GM12878 (cell line): ENCODE results near the gene CLNK. TPM values are rescaled to one million over a fixed set of nuclear protein-coding genes. Genes with fewer than 3 reads are reported as not detected.
A peak's percentile ranks its signal among the peaks of the same experiment; 100 is the strongest.

ENCODE experiments used
- ATAC-seq: fragments of 200-7000 bp; cut with Tn5 transposase; 3 replicates; pipeline ENCODE4 v1.9.1; 2020; ENCODE audit warnings: mild to moderate bottlenecking, moderate library complexity
- BruUV-seq: library from RNA; stranded (reverse); fragments of 400-500 nt; replicated peaks from 2 replicates; lab custom pipeline; 2021; lab: Mats Ljungman, UMichigan
- CTCF ChIA-PET: fragments of 300-600 bp; sonication (Branson Sonifier 250); formaldehyde crosslinking; extraction: SDS; loops from one replicate; lab custom pipeline; 2021; ENCODE audit warnings: inconsistent platforms; lab: Yijun Ruan, JAX
- POLR2A ChIA-PET: fragments of 350-600 bp; formaldehyde crosslinking; extraction: SDS; loops from one replicate; lab custom pipeline; 2021; ENCODE audit warnings: inconsistent platforms; lab: Charles Lee
- RAD21 ChIA-PET: fragments of 300-600 bp; sonication (Branson Sonifier 250); formaldehyde crosslinking; loops from one replicate; lab custom pipeline; 2023; ENCODE audit warnings: antibody characterized with exemption; ENCODE audit not compliant: unreplicated experiment; lab: Charles Lee
- SMC1A ChIA-PET: fragments of 300-600 bp; sonication (Branson Sonifier 250); formaldehyde crosslinking; loops from one replicate; lab custom pipeline; 2023; ENCODE audit not compliant: unreplicated experiment, uncharacterized antibody; lab: Charles Lee
- DNase-seq: peaks from one replicate; pipeline ENCODE4 v3.0.0-alpha.2; 2011; ENCODE audit warnings: low read depth, low spot score
- FAIRE-seq: peaks from 3 replicates; lab custom pipeline; 2011; peaks lifted over from hg19 to GRCh38; lab: Jason Lieb, UNC
- H2AFZ ChIP-seq: 2 replicates; pipeline ENCODE4 v1.6.0; 2011; ENCODE audit warnings: low read depth, low read length, control low read depth; ENCODE audit not compliant: control insufficient read depth
- H3K27ac ChIP-seq: 2 replicates; pipeline ENCODE4 v1.5.1; 2011; ENCODE audit warnings: control low read depth; ENCODE audit not compliant: control insufficient read depth, insufficient read depth
- H3K27me3 ChIP-seq, 2 experiments: replicated peaks in 1 of 2; 2 replicates each; pipeline versions ENCODE4 v1.6.0 to v1.6.1; 2011; ENCODE audit warnings: low read length in 1 of 2; ENCODE audit not compliant: control insufficient read depth in 2 of 2, insufficient read depth in 2 of 2
- H3K36me3 ChIP-seq, 2 experiments: 2 replicates each; pipeline ENCODE4 v1.5.1; 2011; ENCODE audit warnings: low read length in 1 of 2; ENCODE audit not compliant: control insufficient read depth in 2 of 2, insufficient read depth in 2 of 2
- H3K4me1 ChIP-seq: 2 replicates; pipeline ENCODE4 v1.6.1; 2011; ENCODE audit warnings: mild to moderate bottlenecking, low read length, moderate library complexity, mixed read lengths; ENCODE audit not compliant: control insufficient read depth, insufficient read depth
- H3K4me2 ChIP-seq: 2 replicates; pipeline ENCODE4 v1.6.0; 2011; ENCODE audit warnings: control low read depth; ENCODE audit not compliant: control insufficient read depth, insufficient read depth
- H3K4me3 ChIP-seq: fragments of 200-600 bp; sonication (generic); 2 replicates; pipeline ENCODE4 v1.5.1; 2016
- H3K79me2 ChIP-seq: 2 replicates; pipeline ENCODE4 v1.6.0; 2011; ENCODE audit warnings: low read length; ENCODE audit not compliant: control insufficient read depth, insufficient read depth
- H3K9ac ChIP-seq: 2 replicates; pipeline ENCODE4 v1.8.0; 2011; ENCODE audit warnings: low read length, control low read depth, mixed read lengths; ENCODE audit not compliant: control insufficient read depth, insufficient read depth
- H3K9me3 ChIP-seq: replicated peaks from 3 replicates; pipeline ENCODE4 v1.5.1; 2011; ENCODE audit warnings: mild to moderate bottlenecking, low read length; ENCODE audit not compliant: control insufficient read depth, insufficient read depth
- H4K20me1 ChIP-seq: 2 replicates; pipeline ENCODE4 v1.6.0; 2011; ENCODE audit not compliant: control insufficient read depth, insufficient read depth
- BRCA1 ChIP-seq: IDR thresholded peaks from 2 replicates; pipeline ENCODE4 v1.6.1; 2011; ENCODE audit warnings: low read depth, low read length, improper control_type of control experiment
- CEBPZ ChIP-seq: fragments of 150-350 bp; IDR thresholded peaks from 2 replicates; pipeline ENCODE4 v1.6.1; 2016; ENCODE audit warnings: low read depth, low read length
- CUX1 ChIP-seq: IDR thresholded peaks from 2 replicates; pipeline ENCODE4 v1.6.1; 2012; ENCODE audit warnings: improper control_type of control experiment, low read depth, low read length; ENCODE audit not compliant: insufficient replicate concordance
- FOXK2 ChIP-seq: fragments of 450-650 bp; IDR thresholded peaks from 2 replicates; pipeline ENCODE4 v1.6.1; 2017; ENCODE audit warnings: mild to moderate bottlenecking, moderate library complexity
- FOXM1 ChIP-seq: IDR thresholded peaks from 2 replicates; pipeline ENCODE4 v1.6.1; 2012; ENCODE audit warnings: low read depth, mild to moderate bottlenecking, inconsistent platforms, low read length, moderate library complexity
- HSF1 ChIP-seq: fragments of 150-350 bp; IDR thresholded peaks from 2 replicates; pipeline ENCODE4 v1.6.1; 2014; ENCODE audit warnings: mild to moderate bottlenecking, low read depth, low read length
- IKZF2 ChIP-seq, 2 experiments: fragments of 450-650 bp; IDR thresholded peaks; 2 replicates each; pipeline ENCODE4 v1.6.1; 2017; ENCODE audit warnings: mild to moderate bottlenecking in 2 of 2, moderate library complexity in 2 of 2
- MXI1 ChIP-seq: fragments of 150-350 bp; IDR thresholded peaks from 2 replicates; pipeline ENCODE4 v1.6.1; 2011; ENCODE audit warnings: low read depth, mild to moderate bottlenecking, inconsistent platforms, low read length, improper control_type of control experiment
- POLR2AphosphoS2 ChIP-seq: IDR thresholded peaks from 2 replicates; pipeline ENCODE4 v1.6.1; 2011; ENCODE audit warnings: low read depth, mild to moderate bottlenecking, low read length, improper control_type of control experiment, moderate library complexity
- RAD21 ChIP-seq: IDR thresholded peaks from 2 replicates; pipeline ENCODE4 v1.6.1; 2011; ENCODE audit warnings: mild to moderate bottlenecking, low read depth, low read length, moderate library complexity; ENCODE audit not compliant: insufficient read depth
- SMAD5 ChIP-seq: IDR thresholded peaks from 2 replicates; pipeline ENCODE4 v1.6.1; 2016; ENCODE audit warnings: antibody characterized with exemption, low read depth
- TARDBP ChIP-seq: IDR thresholded peaks from 2 replicates; pipeline ENCODE4 v1.6.1; 2016; ENCODE audit warnings: borderline replicate concordance
- WGBS: methylation state at CpG from one replicate; pipeline ENCODE4 v1.1.6; 2016; ENCODE audit warnings: low lambda C conversion rate; ENCODE audit not compliant: insufficient replicate concordance, insufficient coverage; ENCODE audit errors: missing lambda C conversion rate; 5-methylcytosine and 5-hydroxymethylcytosine counted together
- in situ Hi-C: fragments of 300-500 bp; cut with MboI; formaldehyde crosslinking; loops from 9 replicates; pipeline ENCODE4 v1.14.3; 2018; ENCODE audit warnings: mixed read lengths
- intact Hi-C: fragments of 100-400 bp; cut with micrococcal nuclease; formaldehyde crosslinking; loops from one replicate; pipeline ENCODE4 v1.14.2; 2022; ENCODE audit not compliant: unreplicated experiment
- polyA plus RNA-seq, 11 experiments: library from polyadenylated mRNA; depleted of rRNA in 4 of 11; unstranded in 6 of 11; stranded (reverse) in 5 of 11; fragments of >200 nt; fragmentation: Nextera tagmentation in 4 of 11; fragmentation: Illumina TruSeq in 1 of 11; extraction: Ambion mirVana in 4 of 11; extraction: Trizol in 1 of 11; gene quantifications; 1 replicate in 1 of 11; 2 replicates in 10 of 11; pipeline versions ENCODE4 v1.2.1 to v1.2.3, GENCODE V29; 2011 to 2016; ENCODE audit warnings: inconsistent platforms in 2 of 11, missing spikeins in 2 of 11, low read depth in 1 of 11
- total RNA-seq, 4 experiments: library from RNA; depleted of rRNA in 3 of 4; stranded (reverse); fragments of >200 nt in 3 of 4; fragmentation: Illumina TruSeq in 1 of 4; extraction: Trizol in 1 of 4; gene quantifications; 2 replicates each; pipeline versions ENCODE4 v1.2.1 to v1.2.3, GENCODE V29; 2013 to 2021

CLNK gene
- total and polyA plus RNA-seq, 10 of the 15 experiments (the other 5 are each of a cell fraction or from before 2014, with no cell fraction given): 2.1 to 14.3 (median 2.7) TPM

- in situ Hi-C loops (no loop called here), intact Hi-C loops (loop anchor here (10.0 kb wide), 1 partner anchor 968 kb away; the partner anchor contains the start of gene HS3ST1)
- H3K36me3 ChIP-seq: peaks cover 0 to 4% of the 10 kb centered on the region in 2 experiments; a peak in 1 of 4 replicates
- ChIA-PET RAD21 (interaction anchor here (1.0 kb wide), 1 partner anchor 291 kb away, joined by 3 read pairs; no protein-coding TSS in a partner anchor), POLR2A (interaction anchor here (0.7 to 1.5 kb wide), 4 partner anchors 33 to 450 kb away, joined by 3 to 4 read pairs (median 4); partner anchors contain the start of gene WDR1), CTCF (interaction anchor here (1.0 to 1.6 kb wide), 4 partner anchors 8 to 95 kb away, joined by 4 read pairs; no protein-coding TSS in a partner anchor), SMC1A (interaction anchor here (1.2 kb wide), 1 partner anchor 13 kb away, joined by 3 read pairs; no protein-coding TSS in a partner anchor)
- peaks cover 0 to under 1% of the 10 kb centered on the region in 2 experiments; a peak in 1 of 4 replicates for H3K27me3 ChIP-seq
- no peaks in the 10 kb centered on the region for H3K4me1 ChIP-seq
- H4K20me1 ChIP-seq: no peaks in the 10 kb centered on the region; the same call in 1 of the 2 replicates
- peak overlapping the region; percentile 78 for H3K4me2 ChIP-seq
- peak; percentile 87 for FAIRE-seq
- H3K4me3 ChIP-seq: peak overlapping the region; percentile 82
- BruUV-seq: no TSS peak
- no peak for DNase-seq
- no peaks in the 10 kb centered on the region; the same call in 2 of the 3 replicates for H3K9me3 ChIP-seq
- peaks cover 11% of the 10 kb centered on the region for H3K79me2 ChIP-seq
- peak overlapping the region; percentile 93 for H2AFZ ChIP-seq
- 8% methylated on average over 56 of the region's 96 CpGs for WGBS
- peak; percentile 67 for ATAC-seq
- peak overlapping the region; percentile 66 for H3K9ac ChIP-seq
- peak overlapping the region; percentile 65 for H3K27ac ChIP-seq
- no peak; the same call in 1 of the 2 replicates for TF ChIP-seq MXI1
- no peak for TF ChIP-seq FOXK2
- no peak for TF ChIP-seq CEBPZ
- no peak for TF ChIP-seq POLR2AphosphoS2
- TF ChIP-seq HSF1: no peak
- no peak for TF ChIP-seq SMAD5
- no peak for TF ChIP-seq TARDBP
- TF ChIP-seq CUX1: no peak
- no peak for TF ChIP-seq RAD21
- TF ChIP-seq IKZF2 (IDR thresholded peaks at IDR 0.05): no peak
- TF ChIP-seq FOXM1: no peak
- TF ChIP-seq BRCA1: no peak
Measured at GRCh38 chr4:10456595-10457254, 227.8 kb downstream of the CLNK start.
